GM21825 (cell line): Measurements from ENCODE around the gene BMPR2.
"Not testable (repeated sequence)": the region's sequence is repeated elsewhere in the genome, so short reads cannot be mapped to it uniquely, and the experiment has no call there.

Experiments
- ATAC-seq: cut with Tn5 transposase; IDR thresholded peaks from one replicate; pipeline ENCODE4 v1.9.1; 2021; ENCODE audit warnings: mild to moderate bottlenecking, moderate library complexity; ENCODE audit not compliant: unreplicated experiment

BMPR2 gene

DNA sequence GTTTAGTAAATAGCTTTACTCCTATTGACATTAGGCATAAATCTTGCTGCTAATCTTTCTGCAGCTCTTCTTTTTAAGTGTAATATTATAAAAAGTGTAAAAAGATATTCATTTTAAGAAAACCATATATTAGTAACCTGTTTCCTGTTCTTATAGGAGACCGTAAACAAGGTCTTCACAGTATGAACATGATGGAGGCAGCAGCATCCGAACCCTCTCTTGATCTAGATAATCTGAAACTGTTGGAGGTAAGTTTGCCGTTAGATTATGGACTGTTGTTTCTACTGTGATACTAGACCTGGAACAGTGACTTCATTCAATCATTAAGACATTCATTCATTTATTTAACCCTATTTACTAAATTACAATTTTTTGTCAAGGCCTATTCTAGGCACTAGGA is 138.6 kb downstream of the BMPR2 start:
- no peak for ATAC-seq

DNA sequence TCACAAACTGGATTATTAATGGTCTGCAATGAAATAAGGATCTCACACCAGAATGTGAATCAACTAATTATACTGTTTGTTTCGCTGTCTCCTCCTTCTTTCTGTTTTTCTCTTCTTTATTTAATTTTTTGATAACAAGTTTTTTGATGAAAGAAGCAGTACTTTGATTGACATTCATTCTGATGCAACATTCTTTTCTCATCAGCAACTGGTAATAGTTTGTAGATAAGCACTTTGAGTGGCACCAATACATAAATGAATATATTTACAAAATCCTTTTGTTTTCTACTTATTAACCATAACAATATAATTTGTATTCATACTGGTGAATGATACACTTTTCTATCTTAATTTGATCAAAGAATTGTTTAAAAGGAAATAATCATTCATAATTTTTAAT is 143.3 kb downstream of the BMPR2 start:
- ATAC-seq = no peak

DNA sequence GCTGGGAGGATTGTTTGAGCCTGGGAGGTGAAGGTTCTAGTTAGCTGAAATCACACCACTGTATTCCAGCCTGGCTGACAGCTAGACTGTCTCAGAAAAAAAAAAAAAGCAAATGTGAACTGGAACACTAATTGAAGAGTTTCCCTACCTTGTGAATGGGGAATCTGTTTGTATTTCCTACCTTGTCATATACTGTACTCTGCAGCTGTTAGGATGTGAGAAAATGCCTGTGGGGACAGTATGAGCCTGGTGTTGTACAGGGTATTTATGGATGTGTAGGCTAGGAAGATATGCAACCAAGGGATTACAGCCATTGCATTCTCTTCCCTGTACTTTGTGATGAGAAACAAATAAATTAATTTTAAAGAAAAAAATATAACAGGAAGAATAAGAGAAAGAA is 145.3 kb downstream of the BMPR2 start:
- ATAC-seq = no peak

DNA sequence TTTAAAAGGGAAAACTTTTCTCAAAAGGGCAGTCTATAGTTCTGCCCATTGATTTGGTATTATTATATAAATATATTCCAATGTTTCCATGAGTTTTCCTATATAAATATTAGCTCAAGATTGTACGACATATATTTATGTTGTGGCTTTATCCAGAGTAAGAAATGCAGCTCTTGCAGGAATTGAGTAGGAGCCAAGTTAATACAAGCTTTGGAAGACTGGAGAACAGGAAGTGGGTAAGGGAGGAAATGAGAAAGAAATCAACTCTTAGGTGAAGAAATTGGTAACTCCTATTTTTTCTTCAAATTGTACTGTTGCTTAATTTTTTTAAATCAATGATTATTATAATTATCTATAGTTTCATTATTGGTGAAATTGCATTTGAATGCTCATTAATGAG is 153.3 kb downstream of the BMPR2 start:
- no peak for ATAC-seq

DNA sequence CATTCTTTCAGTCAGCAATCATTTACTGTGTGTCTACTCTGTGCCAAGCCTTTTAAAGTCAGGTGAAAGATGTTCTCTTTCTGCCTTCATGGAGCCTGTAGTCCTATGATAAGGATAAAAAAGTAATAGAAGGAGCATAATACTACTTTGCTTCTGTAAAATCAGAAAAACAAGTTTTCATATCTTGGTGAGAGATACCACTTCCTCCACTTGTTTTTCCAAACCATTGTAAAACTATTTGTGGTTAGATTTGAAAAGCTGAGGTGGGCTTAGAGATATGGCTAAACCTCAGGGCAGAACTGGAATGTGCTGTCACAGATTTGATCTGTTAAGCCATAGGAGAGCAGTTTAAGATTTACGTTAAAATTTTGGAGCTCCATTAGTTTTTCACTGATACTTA is 153.9 kb downstream of the BMPR2 start:
- ATAC-seq = no peak

DNA sequence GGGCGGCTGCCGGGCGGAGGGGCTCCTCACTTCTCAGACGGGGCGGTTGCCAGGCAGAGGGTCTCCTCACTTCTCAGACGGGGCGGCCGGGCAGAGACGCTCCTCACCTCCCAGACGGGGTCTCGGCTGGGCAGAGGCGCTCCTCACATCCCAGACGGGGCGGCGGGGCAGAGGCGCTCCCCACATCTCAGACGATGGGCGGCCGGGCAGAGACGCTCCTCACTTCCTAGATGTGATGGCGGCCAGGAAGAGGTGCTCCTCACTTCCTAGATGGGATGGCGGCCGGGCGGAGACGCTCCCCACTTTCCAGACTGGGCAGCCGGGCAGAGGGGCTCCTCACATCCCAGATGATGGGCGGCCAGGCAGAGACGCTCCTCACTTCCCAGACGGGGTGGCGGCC is 159.2 kb downstream of the BMPR2 start:
- ATAC-seq = not testable (repeated sequence)

DNA sequence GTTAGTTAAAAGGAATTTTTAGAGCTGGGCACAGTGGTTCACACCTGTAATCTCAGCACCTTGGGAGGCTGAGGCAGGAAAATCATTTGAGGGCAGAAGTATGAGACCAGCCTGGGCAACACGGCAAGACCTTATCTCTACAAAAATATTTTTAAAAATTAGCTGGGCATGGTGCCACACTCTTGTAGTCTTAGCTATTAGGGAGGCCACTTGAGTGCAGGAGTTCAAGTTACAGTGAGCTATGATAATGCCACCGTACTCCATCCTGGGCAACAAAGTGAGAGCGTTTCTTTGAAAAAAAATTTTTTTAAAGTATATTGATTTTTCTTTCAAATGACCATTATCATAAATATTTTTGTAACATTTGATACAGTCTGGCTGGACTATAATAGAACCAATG is 165.0 kb downstream of the BMPR2 start:
- no peak for ATAC-seq

DNA sequence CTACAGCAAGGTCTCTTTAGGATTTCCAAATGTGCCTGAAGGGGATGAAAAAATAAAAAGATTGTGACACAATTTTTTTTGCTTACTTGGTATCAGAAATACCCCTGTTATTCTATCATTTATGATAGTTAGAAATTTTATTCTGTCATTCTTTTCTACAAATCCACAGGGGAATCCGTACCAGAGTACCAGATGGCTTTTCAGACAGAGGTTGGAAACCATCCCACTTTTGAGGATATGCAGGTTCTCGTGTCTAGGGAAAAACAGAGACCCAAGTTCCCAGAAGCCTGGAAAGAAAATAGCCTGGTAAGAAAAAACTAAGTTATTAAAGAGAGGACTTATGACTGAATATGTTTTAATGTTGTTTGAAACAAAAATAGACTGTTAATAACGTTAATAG is 166.0 kb downstream of the BMPR2 start:
- ATAC-seq = no peak

DNA sequence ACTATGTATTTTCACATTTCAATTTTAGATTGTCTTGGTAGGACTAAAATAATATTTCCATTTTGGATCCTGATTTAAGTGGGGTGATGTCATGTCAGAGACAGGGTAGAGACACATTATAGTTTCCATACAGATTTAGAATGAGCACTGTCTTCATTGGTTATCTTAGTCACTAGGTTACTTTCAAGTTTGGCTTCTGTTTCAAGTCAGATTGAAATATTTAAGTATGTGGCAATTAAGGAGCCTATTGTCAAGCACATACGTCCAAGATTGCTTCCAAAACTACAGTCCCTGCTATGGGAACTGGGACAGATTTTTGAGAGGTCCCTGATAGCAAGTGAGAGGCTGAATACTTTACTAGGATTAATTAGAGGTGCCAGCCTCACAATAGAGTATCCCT is 169.4 kb downstream of the BMPR2 start:
- no peak for ATAC-seq

DNA sequence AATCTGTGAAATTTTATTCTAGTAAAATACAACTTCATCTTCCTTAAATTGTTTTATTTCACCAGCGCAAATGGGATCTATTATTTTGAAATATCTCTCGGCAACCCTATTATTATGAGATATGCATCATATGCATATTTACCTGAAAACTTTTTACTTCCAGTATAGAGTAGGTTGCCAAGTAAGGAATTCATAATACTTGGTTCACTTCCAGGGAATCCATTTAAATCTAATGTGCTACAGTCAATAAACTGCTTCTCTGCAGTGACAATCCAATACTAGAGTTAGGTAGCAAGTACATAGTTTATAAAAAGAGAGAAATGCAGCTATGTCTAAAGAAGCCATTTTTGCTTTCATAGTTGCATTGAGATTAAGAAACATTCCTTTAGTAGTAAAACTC is 169.8 kb downstream of the BMPR2 start:
- no peak for ATAC-seq

DNA sequence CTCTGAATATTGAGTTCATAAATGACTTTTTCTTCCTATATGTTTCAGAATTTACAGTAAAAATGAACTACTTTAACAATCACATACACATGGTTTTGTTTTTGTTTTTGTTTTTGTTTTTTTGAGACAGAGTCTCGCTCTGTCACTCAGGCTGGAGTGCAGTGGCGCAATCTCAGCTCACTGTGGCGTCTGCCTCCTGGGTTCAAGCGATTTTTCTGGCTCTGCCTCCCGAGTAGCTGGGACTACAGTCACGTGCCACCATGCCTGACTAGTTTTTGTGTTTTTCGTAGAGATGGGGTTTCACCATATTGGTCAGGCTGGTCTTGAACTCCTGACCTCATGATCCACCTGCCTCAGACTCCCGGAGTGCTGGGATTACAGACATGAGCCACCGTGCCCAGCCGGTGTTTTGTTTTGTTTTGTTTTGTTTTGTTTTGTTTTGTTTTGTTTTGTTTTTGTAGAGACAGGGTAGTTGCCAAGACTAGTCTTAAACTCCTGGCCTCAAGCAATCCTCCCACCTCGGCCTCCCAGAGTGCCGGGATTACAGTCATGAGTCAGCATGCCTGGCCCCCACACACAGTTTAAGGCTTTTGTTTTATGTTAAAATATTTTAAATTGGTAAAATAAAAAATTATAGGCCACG is 170.5 kb downstream of the BMPR2 start:
- ATAC-seq = not testable (repeated sequence)

DNA sequence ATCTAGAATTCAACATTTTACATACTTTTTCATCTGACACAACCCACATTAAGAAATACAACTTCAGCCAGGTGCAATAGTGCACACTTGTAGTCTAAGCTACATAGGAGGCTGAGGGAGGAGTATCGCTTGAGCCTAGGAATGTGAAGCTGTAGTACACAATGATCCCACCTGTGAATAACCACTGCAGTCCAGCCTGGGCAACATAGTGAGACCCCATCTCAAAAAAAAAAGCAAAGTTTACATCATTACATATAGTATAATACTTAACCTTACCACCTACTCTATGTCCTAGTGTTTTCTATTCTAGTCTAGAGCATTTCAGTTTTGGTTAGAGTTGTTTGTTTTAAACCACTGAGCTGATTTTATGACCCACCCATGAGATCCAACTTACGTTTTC is 172.1 kb downstream of the BMPR2 start:
- no peak for ATAC-seq

DNA sequence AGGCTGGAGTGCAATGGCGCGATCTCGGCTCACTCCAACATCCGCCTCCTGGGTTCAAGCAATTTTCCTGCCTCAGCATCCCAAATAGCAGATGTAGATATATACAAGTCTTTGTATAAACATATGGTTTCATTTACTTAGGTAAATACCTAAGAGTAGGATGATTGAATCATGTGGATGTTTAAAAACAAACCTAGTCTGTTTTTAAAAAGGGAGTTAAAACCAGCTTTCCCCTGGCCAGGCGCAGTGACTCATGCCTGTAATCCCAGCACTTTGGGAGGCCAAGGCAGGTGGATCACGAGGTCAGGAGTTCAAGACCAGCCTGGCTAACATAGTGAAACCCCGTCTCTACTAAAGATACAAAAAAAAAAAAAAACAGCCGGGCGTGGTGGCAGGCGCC is 174.9 kb downstream of the BMPR2 start:
- not testable (repeated sequence) for ATAC-seq

DNA sequence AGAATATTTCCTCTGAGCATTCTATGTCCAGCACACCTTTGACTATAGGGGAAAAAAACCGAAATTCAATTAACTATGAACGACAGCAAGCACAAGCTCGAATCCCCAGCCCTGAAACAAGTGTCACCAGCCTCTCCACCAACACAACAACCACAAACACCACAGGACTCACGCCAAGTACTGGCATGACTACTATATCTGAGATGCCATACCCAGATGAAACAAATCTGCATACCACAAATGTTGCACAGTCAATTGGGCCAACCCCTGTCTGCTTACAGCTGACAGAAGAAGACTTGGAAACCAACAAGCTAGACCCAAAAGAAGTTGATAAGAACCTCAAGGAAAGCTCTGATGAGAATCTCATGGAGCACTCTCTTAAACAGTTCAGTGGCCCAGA is 179.2 kb downstream of the BMPR2 start:
- ATAC-seq = no peak

DNA sequence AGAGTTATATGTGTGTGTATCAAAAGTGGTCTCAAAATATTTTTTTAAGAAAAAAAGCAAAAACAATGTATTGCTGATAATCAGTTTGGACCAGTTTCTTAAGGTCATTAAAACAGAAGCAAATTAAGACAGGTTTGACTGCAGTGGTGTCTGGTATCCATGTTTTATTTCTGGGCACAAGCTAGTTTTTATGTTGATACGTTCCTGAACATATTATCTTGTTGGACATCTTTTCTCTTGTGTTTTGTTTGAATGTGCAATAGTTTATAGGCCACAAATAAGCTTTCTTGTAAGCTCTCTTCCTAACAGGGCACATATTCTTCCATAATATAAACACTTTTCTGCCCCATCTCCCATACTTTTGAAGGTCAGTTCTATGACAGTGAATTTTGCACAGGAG is 184.1 kb downstream of the BMPR2 start:
- ATAC-seq = no peak

DNA sequence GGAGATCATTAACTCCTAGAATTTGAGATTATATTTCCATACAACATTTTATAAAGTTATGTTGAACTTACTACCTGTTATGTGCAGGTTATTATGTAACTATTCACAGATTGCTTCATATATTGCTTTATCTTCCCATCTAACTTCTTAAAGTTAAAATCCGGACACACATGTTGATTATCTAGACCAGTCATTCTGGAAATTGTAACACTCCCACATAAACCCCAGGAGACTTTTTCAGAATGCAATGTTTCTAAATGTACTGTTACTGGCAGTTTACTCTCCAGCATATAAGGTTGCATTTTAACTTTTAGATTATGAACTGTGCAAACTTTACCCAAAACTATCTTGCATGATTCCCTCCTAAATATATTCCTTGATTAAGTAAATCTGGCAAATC is 188.1 kb downstream of the BMPR2 start:
- ATAC-seq = no peak

DNA sequence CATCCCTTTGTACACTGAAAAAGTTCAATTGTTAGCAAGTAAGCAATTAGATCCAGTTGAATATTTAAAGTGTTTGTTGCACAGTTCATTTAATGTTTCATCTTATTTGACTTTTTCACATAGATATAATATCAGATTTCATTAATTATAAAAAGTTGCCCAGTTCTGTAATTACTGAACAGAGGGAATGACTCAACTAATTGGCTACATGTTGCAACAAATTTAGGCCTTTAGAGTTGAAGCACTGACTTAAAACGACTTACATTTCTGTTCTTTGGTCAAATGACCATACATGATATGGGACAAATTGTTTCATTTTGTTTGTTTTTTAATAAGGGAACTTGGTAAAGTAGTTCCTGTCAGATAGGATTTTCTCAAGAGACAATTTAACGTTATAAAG is 190.2 kb downstream of the BMPR2 start:
- ATAC-seq = no peak

DNA sequence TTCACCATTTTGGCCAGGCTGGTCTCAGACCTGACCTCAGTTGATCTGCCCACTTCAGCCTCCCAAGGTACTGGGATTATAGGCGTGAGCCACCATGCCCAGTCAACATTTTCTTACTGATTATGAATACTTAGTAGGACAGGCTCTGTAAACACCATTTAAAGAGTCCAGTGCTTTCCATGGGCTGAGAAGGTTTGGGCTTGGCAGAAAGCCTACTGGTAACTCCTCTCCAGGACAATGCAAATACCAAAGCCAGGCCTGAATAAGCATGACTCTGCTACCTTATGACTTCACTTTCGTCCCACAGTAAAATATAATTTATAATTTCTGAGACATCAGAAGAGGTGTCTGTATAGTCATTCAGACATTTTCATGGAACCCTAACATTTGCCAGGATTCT is 198.4 kb downstream of the BMPR2 start:
- ATAC-seq = no peak

DNA sequence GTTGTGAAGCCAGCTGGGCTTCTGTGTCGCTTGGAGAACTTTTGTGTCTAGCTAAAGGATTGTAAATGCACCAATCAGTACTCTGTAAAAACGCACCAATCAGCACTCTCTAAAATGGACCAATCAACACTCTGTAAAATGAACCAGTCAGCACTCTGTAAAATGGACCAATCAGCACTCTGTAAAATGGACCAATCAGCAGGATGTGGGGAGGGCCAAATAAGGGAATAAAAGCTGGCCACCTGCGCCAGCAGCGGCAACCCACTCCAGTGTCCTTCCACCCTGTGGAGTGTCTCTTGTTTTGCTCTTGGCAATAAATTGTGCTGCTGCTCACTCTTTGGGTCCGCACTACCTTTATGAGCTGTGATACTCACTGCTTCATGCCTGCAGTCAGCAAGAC is 199.1 kb downstream of the BMPR2 start:
- not testable (repeated sequence) for ATAC-seq

DNA sequence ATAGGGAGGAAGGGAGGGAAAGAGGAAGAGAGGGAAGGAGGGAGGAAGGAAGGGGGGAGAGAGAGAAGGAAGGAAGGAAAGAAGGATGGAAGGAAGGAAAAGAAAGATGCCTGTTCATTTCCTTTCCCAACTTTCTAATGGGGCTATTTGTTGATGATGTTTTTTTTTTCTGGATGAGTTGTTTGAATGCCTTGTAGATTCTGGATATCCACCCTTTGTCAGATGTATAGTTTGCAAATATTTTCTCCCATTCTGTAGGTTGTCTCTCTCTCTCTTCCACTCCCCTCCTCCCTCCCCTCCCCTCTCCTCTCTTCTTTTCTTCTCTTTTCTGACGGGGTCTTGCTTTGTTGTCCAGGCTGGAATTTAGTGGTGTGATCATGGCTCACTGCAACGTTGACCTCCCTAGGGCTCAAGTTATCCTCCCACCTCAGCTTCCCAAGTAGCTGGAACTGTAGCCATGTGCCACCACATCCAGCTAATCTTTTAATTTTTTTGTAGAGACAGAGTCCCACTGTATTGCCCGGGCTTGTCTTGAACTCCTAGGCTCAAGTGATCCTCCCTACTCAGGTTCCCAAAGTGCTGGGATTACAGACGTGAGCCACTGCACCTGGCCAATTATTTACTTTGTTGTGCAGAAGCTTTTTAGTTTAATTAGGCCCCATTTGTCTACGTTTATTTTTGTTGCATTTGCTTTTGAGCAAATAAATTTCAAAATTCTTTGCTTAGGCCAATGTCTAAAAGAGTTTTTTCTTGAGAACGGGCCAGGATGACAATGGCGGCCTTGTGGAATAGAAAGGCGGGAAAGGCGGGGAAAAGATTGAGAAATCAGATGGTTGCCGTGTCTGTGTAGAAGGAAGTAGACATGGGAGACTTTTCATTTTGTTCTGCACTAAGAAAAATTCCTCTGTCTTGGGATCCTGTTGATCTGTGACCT is 201.4 kb downstream of the BMPR2 start:
- ATAC-seq = no peak

DNA sequence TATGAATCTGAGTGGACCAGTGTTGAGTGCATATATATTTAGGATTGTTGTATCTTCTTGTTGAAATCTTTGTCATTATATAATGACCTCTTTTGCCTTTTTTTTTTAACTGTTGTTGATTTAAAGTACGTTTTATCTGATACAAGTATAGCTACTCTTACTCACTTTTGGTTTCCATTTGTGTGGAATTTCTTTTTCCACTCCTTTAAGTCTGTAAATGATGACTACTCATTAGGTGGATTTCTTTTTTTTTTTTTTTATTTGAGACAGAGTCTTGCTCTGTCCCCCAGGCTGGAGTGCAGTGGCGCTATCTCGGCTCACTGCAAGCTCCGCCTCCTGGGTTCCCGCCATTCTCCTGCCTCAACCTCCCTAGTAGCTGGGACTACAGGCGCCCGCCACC is 206.7 kb downstream of the BMPR2 start:
- ATAC-seq = not testable (repeated sequence)

DNA sequence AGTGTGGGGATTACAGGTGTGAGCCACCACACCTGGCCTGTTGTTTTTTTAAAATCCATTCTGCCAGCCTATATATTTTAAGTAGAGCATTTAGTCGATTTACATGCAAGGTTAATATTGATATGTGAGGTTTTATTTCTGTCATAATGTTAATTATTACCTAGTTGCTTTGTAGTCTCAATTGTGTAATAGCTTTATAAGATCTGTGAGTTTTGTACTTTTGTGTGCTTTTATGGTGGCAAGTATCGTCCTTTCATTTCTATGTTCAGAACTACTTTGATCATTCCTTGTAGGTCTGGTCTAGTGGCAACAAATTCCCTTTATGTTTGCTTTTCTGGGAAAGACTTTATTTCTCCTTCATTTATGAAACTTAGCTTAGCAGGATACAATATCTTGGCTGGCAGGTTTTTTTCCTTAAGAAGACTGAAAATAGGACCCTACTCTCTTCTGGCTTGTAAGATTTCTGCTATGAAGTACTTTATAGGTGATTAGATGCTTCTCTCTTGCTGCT is 207.6 kb downstream of the BMPR2 start:
- ATAC-seq = no peak
